Activated T-helper 2 cell treated with anti-CD3 and anti-CD28 coated beads, Interferon-gamma antibody, Interleukin-2, Interleukin-4, amounts not matched to agents 10 μg/mL and 5 μg/mL and 100 μg/mL, durations not matched to agents 14 hours and 24 hours and 36 hours (primary cell): ENCODE results near the gene SMIM8. TPM values are rescaled to one million over a fixed set of nuclear protein-coding genes. Genes with fewer than 3 reads are reported as not detected.

Experiments
- DNase-seq: peaks from one replicate; pipeline ENCODE4 v3.0.0; 2021; ENCODE audit warnings: low spot score
- H3K27ac Mint-ChIP-seq: one replicate; pipeline ENCODE4 v1.8.0; 2021; ENCODE audit warnings: mixed read lengths
- H3K27me3 Mint-ChIP-seq: one replicate; pipeline ENCODE4 v1.8.0; 2021; ENCODE audit warnings: low read depth, mixed read lengths
- H3K36me3 Mint-ChIP-seq: one replicate; pipeline ENCODE4 v1.8.0; 2021; ENCODE audit warnings: low read depth, mixed read lengths
- H3K4me1 Mint-ChIP-seq: one replicate; pipeline ENCODE4 v1.8.0; 2021; ENCODE audit warnings: low read depth, mixed read lengths
- H3K4me3 Mint-ChIP-seq: one replicate; pipeline ENCODE4 v1.8.0; 2021; ENCODE audit warnings: low read depth, mild to moderate bottlenecking, moderate library complexity, mixed read lengths
- H3K9me3 Mint-ChIP-seq: one replicate; pipeline ENCODE4 v1.8.0; 2021; ENCODE audit warnings: mixed read lengths
- intact Hi-C: fragments of 100-400 bp; cut with micrococcal nuclease; formaldehyde crosslinking; loops from one replicate; pipeline ENCODE4 v1.15.1; 2023
- total RNA-seq: library from RNA; stranded (reverse); gene quantifications from 2 replicates; pipeline ENCODE4 v1.2.3, GENCODE V29; 2022

The SMIM8 gene
- total RNA-seq, 1 donor from 2014 or later = 10.3 TPM

GRCh38 chr6:87341899-87342298 lies 19.5 kb downstream of the SMIM8 start:
- Mint-ChIP-seq H3K4me3 (no peak overlapping the region), H3K27me3 (no peaks in the 10 kb centered on the region), H3K27ac (no peak overlapping the region), H3K4me1 (no peaks in the 10 kb centered on the region), H3K36me3 (no peaks in the 10 kb centered on the region), H3K9me3 (no peaks in the 10 kb centered on the region)
- intact Hi-C loops = no loop called here
- DNase-seq = no peak

GRCh38 chr6:87342829-87343228 lies 20.4 kb downstream of the SMIM8 start:
- H3K9me3 Mint-ChIP-seq = no peaks in the 10 kb centered on the region
- H3K36me3 Mint-ChIP-seq = no peaks in the 10 kb centered on the region
- H3K27me3 Mint-ChIP-seq = no peaks in the 10 kb centered on the region
- no peak for DNase-seq
- intact Hi-C loops = no loop called here
- no peak overlapping the region for H3K27ac Mint-ChIP-seq
- H3K4me1 Mint-ChIP-seq = no peaks in the 10 kb centered on the region
- no peak overlapping the region for H3K4me3 Mint-ChIP-seq

- intact Hi-C loops = no loop called here
- Mint-ChIP-seq H3K36me3 (no peaks in the 10 kb centered on the region), H3K27me3 (no peaks in the 10 kb centered on the region), H3K4me3 (no peak within 1 kb of the TSS), H3K27ac (no peak within 1 kb of the TSS), H3K9me3 (no peaks in the 10 kb centered on the region), H3K4me1 (no peaks in the 10 kb centered on the region)
- no peak for DNase-seq
These were observed 22.3 kb downstream of the SMIM8 start, which contains the start of gene C6orf163 for GRCh38 chr6:87344731-87345130. Gene C6orf163 (plus strand): TSS chr6:87344813. CDS start chr6:87345100, 287 bp downstream.

DNA sequence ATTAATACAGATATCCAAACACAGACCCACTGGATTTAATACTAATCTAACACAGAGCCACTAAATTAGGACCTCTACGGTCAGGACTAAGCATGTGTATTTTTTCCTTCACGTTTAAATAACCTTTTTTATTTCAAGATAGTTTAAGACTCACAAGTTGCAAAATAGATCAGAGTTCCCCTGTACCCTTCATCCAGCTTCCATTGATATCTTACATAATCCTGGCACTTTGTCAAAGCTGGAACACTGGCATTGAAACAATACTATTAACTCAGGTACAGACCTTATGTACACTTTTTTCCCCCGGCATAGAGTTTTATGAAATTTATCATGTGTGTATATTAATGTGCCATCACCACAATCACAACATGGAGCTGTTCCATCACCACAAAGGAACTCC lies 24.3 kb downstream of the SMIM8 start:
- Mint-ChIP-seq H3K36me3 (no peaks in the 10 kb centered on the region), H3K4me3 (no peak overlapping the region), H3K4me1 (no peaks in the 10 kb centered on the region)

GRCh38 chr6:87349896-87350295 lies 27.5 kb downstream of the SMIM8 start:
- DNase-seq = no peak
- Mint-ChIP-seq H3K27me3 (no peaks in the 10 kb centered on the region), H3K4me1 (no peaks in the 10 kb centered on the region), H3K36me3 (no peaks in the 10 kb centered on the region), H3K27ac (no peak overlapping the region), H3K9me3 (no peaks in the 10 kb centered on the region), H3K4me3 (no peak overlapping the region)
- intact Hi-C loops = no loop called here

More for the DNA sequence above, 24.3 kb downstream of the SMIM8 start:
- Mint-ChIP-seq H3K27me3 (no peaks in the 10 kb centered on the region), H3K9me3 (no peaks in the 10 kb centered on the region), H3K27ac (no peak overlapping the region)
- no peak for DNase-seq
- intact Hi-C loops = no loop called here

DNA sequence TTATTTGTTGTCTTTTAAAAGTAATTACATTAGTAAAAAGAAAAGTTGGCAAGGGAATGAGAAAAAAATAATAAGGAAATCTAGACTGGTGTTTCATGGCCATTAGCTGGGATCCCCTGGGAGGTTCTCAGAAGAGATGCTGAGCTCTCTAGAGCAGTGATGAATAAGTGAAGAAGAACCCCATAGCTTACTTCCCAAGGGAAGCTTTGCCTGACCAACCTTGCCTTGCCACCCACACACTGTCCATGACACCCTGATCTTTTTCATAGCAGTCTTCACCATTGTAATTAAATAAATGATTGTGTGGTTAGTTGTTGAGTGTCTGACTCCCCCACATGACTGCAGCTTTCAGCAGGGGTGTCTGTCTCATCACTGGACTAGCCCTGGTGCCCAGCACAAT lies 28.1 kb downstream of the SMIM8 start:
- H3K27me3 Mint-ChIP-seq = no peaks in the 10 kb centered on the region
- H3K4me1 Mint-ChIP-seq = no peaks in the 10 kb centered on the region
- DNase-seq = no peak
- H3K9me3 Mint-ChIP-seq = no peaks in the 10 kb centered on the region
- intact Hi-C loops = no loop called here
- H3K36me3 Mint-ChIP-seq = no peaks in the 10 kb centered on the region
- no peak overlapping the region for H3K4me3 Mint-ChIP-seq
- no peak overlapping the region for H3K27ac Mint-ChIP-seq

- H3K36me3 Mint-ChIP-seq = no peaks in the 10 kb centered on the region
- H3K27me3 Mint-ChIP-seq = no peaks in the 10 kb centered on the region
- H3K27ac Mint-ChIP-seq = no peak overlapping the region
- no peaks in the 10 kb centered on the region for H3K9me3 Mint-ChIP-seq
- intact Hi-C loops = no loop called here
- no peak for DNase-seq
- no peaks in the 10 kb centered on the region for H3K4me1 Mint-ChIP-seq
- no peak overlapping the region for H3K4me3 Mint-ChIP-seq
These were observed 29.2 kb downstream of the SMIM8 start for GRCh38 chr6:87351583-87351982.

DNA sequence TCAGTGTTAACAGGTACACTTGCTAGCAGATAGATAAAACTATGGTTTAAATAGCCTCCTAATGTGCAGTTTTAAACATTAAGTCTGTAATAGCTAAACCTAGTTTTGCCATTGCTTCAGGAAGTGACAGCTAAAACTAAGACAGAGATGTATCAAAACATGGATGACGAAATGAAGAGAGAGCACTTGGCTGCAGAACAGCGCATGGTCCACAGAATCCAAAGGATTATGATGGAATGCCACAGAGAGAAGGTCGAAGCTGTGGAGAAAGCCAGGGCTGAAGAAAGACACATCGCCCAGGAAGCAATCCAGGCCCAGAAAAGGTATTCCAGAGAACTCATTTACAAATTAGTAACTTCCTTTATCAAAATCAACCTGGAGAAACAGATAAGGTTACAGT lies 33.8 kb downstream of the SMIM8 start:
- Mint-ChIP-seq H3K4me3 (no peak overlapping the region), H3K9me3 (no peaks in the 10 kb centered on the region), H3K36me3 (no peaks in the 10 kb centered on the region), H3K27ac (no peak overlapping the region), H3K27me3 (no peaks in the 10 kb centered on the region), H3K4me1 (no peaks in the 10 kb centered on the region)
- DNase-seq = no peak
- intact Hi-C loops = no loop called here

DNA sequence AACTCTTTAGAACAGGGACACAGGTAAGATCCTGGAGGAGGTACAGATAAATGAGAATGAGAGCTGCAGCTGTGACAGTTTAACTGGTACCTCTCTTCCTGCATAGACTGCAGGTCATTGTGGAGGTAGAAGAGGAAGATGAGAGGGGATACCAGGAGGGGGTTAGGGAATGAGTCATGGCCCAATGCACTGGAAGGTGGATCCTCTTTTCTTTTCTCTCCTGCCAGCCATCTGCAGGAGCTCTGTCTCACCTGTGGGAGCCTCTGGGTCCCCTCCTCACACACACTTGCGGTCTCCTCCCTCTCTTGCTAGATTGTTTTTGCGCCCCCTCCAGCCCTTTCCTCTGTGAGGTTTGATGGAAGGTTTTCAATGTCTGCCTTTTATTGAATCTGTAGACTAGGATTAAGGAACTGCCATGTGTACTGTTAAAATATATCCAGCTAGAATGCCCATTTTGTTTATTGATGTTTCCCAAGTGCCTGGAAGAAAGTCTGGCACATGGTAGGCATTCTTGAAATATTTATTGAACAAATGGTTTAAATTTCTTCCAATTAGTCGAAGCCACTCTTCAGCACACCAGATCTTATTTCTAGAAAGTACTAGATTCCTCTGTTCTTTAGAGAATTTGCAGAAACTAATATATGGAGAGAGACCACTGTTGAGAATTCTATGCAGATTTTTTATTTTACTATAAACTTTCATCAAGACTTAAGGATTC lies 35.2 kb downstream of the SMIM8 start:
- Mint-ChIP-seq H3K27ac (no peak overlapping the region), H3K4me1 (no peaks in the 10 kb centered on the region), H3K9me3 (no peaks in the 10 kb centered on the region), H3K4me3 (no peak overlapping the region), H3K36me3 (no peaks in the 10 kb centered on the region), H3K27me3 (no peaks in the 10 kb centered on the region)
- no peak for DNase-seq
- intact Hi-C loops = no loop called here

GRCh38 chr6:87364602-87365252 lies 42.3 kb downstream of the SMIM8 start:
- no peak overlapping the region for H3K27ac Mint-ChIP-seq
- H3K36me3 Mint-ChIP-seq = no peaks in the 10 kb centered on the region
- intact Hi-C loops = no loop called here
- DNase-seq = no peak
- H3K4me1 Mint-ChIP-seq = no peaks in the 10 kb centered on the region
- H3K9me3 Mint-ChIP-seq = no peaks in the 10 kb centered on the region
- no peak overlapping the region for H3K4me3 Mint-ChIP-seq
- no peaks in the 10 kb centered on the region for H3K27me3 Mint-ChIP-seq

DNA sequence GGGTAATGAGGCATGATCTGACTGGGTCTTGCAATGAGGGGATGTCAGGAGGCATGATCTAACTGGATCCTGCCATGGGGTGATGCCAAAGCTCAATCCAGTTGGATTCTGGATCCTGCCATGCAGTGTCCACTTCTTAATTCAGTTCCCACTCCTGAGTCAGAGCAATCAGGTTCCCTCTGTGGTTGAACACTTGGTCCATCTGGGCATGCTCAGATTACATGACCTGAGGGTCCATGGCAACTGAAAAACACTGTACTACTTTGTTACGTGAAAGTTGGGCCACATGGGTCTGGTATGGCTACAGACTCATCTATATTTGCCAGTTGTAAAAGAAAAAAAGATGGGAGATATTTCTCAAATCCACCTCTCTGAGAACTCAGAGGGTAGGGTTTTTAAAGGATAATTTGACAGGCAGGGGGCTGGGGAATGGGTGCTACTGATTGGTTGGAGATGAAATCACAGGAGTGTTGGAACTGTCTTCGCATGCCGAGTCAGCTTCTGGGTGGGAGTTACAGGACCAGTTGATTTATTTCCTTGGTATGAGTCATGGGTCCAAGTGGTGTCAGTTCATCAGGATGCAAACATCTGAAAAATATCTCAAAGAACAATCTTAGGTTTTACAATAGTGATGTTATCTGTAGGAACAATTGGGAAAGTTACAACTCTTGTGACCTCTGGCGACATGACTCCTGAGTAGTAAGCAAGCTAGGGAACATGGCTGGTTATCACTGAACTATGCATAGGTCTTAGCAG lies 43.9 kb downstream of the SMIM8 start:
- Mint-ChIP-seq H3K27me3 (no peaks in the 10 kb centered on the region), H3K9me3 (no peaks in the 10 kb centered on the region), H3K4me3 (no peak overlapping the region), H3K36me3 (no peaks in the 10 kb centered on the region), H3K4me1 (no peaks in the 10 kb centered on the region), H3K27ac (no peak overlapping the region)
- DNase-seq = no peak
- intact Hi-C loops = no loop called here

- intact Hi-C loops = no loop called here
- H3K27me3 Mint-ChIP-seq = no peaks in the 10 kb centered on the region
- no peak for DNase-seq
- no peak overlapping the region for H3K4me3 Mint-ChIP-seq
- H3K36me3 Mint-ChIP-seq = no peaks in the 10 kb centered on the region
- no peak overlapping the region for H3K27ac Mint-ChIP-seq
- H3K4me1 Mint-ChIP-seq = no peaks in the 10 kb centered on the region
- H3K9me3 Mint-ChIP-seq = no peaks in the 10 kb centered on the region
These were observed 44.5 kb downstream of the SMIM8 start for GRCh38 chr6:87366899-87367298.

DNA sequence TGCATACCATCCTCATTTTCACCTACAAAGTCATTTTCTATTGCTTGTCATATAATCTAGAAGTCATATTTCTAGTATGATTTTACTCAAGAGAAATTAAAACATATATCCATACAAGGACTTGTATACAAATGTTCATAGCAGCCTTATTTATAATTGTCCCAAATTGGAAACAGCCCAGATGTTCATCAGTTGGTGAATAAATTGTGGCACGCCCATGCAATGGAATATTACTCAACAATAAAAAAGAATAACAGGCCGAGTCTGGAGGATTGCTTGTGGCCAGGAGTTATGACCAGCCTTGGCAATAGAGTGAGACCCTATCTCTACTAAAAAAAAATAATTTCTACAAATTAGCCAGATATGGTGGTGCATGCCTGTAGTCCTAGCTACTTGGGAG lies 51.0 kb downstream of the SMIM8 start:
- no peak overlapping the region for H3K27ac Mint-ChIP-seq
- H3K27me3 Mint-ChIP-seq = no peaks in the 10 kb centered on the region
- no peak for DNase-seq
- intact Hi-C loops = no loop called here
- H3K9me3 Mint-ChIP-seq = no peaks in the 10 kb centered on the region
- peaks cover under 1% of the 10 kb centered on the region for H3K4me1 Mint-ChIP-seq
- H3K4me3 Mint-ChIP-seq = no peak overlapping the region
- no peaks in the 10 kb centered on the region for H3K36me3 Mint-ChIP-seq
